Glutamatergic neuron (in vitro differentiated cells): ENCODE results near the gene MYO5A. TPM values are rescaled to one million over a fixed set of nuclear protein-coding genes. Genes with fewer than 3 reads are reported as not detected.
A peak's percentile ranks its signal among the peaks of the same experiment; 100 is the strongest.
"Not testable (repeated sequence)": the region's sequence is repeated elsewhere in the genome, so short reads cannot be mapped to it uniquely, and the experiment has no call there.

ENCODE experiments used
- DNase-seq: peaks from one replicate; pipeline ENCODE4 v3.0.0; 2022
- H3K27ac Mint-ChIP-seq: one replicate; pipeline ENCODE4 v1.8.0; 2020; ENCODE audit warnings: mild to moderate bottlenecking, mixed read lengths, inconsistent platforms; ENCODE audit not compliant: unreplicated experiment
- H3K27me3 Mint-ChIP-seq: one replicate; pipeline ENCODE4 v1.8.0; 2020; ENCODE audit warnings: mild to moderate bottlenecking, moderate library complexity, mixed read lengths, inconsistent platforms; ENCODE audit not compliant: unreplicated experiment
- H3K36me3 Mint-ChIP-seq: one replicate; pipeline ENCODE4 v1.8.0; 2020; ENCODE audit warnings: mild to moderate bottlenecking, mixed read lengths, inconsistent platforms; ENCODE audit not compliant: unreplicated experiment
- H3K4me1 Mint-ChIP-seq: one replicate; pipeline ENCODE4 v1.8.0; 2020; ENCODE audit warnings: mild to moderate bottlenecking, low read depth, mixed read lengths, inconsistent platforms; ENCODE audit not compliant: unreplicated experiment
- H3K4me3 Mint-ChIP-seq: one replicate; pipeline ENCODE4 v1.8.0; 2020; ENCODE audit warnings: mild to moderate bottlenecking, mixed read lengths, inconsistent platforms; ENCODE audit not compliant: unreplicated experiment
- H3K9me3 Mint-ChIP-seq: one replicate; pipeline ENCODE4 v1.8.0; 2020; ENCODE audit warnings: mild to moderate bottlenecking, moderate library complexity, mixed read lengths, inconsistent platforms; ENCODE audit not compliant: unreplicated experiment
- CTCF ChIP-seq: fragments of 200-600 bp; sonication (generic); IDR thresholded peaks from one replicate; pipeline ENCODE4 v1.5.0; 2021; ENCODE audit not compliant: partially characterized antibody, unreplicated experiment
- total RNA-seq: library from RNA; stranded (reverse); fragmentation: NEBNext Ultra II Directional; extraction: Animal tissue kit (Norgen Biotek cat#: 25700); gene quantifications from one replicate; pipeline ENCODE4 v1.2.1, GENCODE V29; 2021; ENCODE audit not compliant: unreplicated experiment

MYO5A gene
- total RNA-seq, 1 donor from 2014 or later = 61.0 TPM

GRCh38 chr15:52466134-52466701 is 62.5 kb downstream of the MYO5A start:
- TF ChIP-seq CTCF = no peak
- peaks cover 3% of the 10 kb centered on the region for H3K27me3 Mint-ChIP-seq
- no peak overlapping the region for H3K4me3 Mint-ChIP-seq
- peaks cover 1% of the 10 kb centered on the region for H3K9me3 Mint-ChIP-seq
- no peak for DNase-seq
- peaks cover 2% of the 10 kb centered on the region for H3K4me1 Mint-ChIP-seq
- H3K36me3 Mint-ChIP-seq = no peaks in the 10 kb centered on the region
- H3K27ac Mint-ChIP-seq = no peak overlapping the region

- peaks cover 2% of the 10 kb centered on the region for H3K4me1 Mint-ChIP-seq
- no peaks in the 10 kb centered on the region for H3K36me3 Mint-ChIP-seq
- no peak for DNase-seq
- peaks cover 6% of the 10 kb centered on the region for H3K27me3 Mint-ChIP-seq
- H3K9me3 Mint-ChIP-seq = peaks cover 5% of the 10 kb centered on the region
- TF ChIP-seq CTCF = no peak
- no peak overlapping the region for H3K4me3 Mint-ChIP-seq
- no peak overlapping the region for H3K27ac Mint-ChIP-seq
These were observed 64.2 kb downstream of the MYO5A start for GRCh38 chr15:52464478-52464877.

- H3K27ac Mint-ChIP-seq = no peak overlapping the region
These were observed 64.6 kb downstream of the MYO5A start for GRCh38 chr15:52464040-52464439.

GRCh38 chr15:52463638-52464037 is 65.0 kb downstream of the MYO5A start:
- TF ChIP-seq CTCF = no peak
- no peak for DNase-seq
- peaks cover 5% of the 10 kb centered on the region for H3K4me1 Mint-ChIP-seq
- no peaks in the 10 kb centered on the region for H3K36me3 Mint-ChIP-seq
- H3K4me3 Mint-ChIP-seq = no peak overlapping the region
- H3K27ac Mint-ChIP-seq = no peak overlapping the region
- peaks cover 6% of the 10 kb centered on the region for H3K27me3 Mint-ChIP-seq
- H3K9me3 Mint-ChIP-seq = peaks cover 8% of the 10 kb centered on the region

More at GRCh38 chr15:52464040-52464439, 64.6 kb downstream of the MYO5A start:
- Mint-ChIP-seq H3K4me1 (peaks cover 5% of the 10 kb centered on the region), H3K9me3 (peaks cover 8% of the 10 kb centered on the region), H3K36me3 (no peaks in the 10 kb centered on the region), H3K4me3 (no peak overlapping the region), H3K27me3 (peaks cover 6% of the 10 kb centered on the region)
- no peak for DNase-seq
- no peak for TF ChIP-seq CTCF

GRCh38 chr15:52462806-52463360 is 65.8 kb downstream of the MYO5A start:
- Mint-ChIP-seq H3K4me3 (no peak overlapping the region), H3K4me1 (peaks cover 5% of the 10 kb centered on the region), H3K27me3 (peaks cover 6% of the 10 kb centered on the region), H3K27ac (no peak overlapping the region), H3K36me3 (no peaks in the 10 kb centered on the region), H3K9me3 (peaks cover 8% of the 10 kb centered on the region)
- no peak for TF ChIP-seq CTCF
- no peak for DNase-seq

GRCh38 chr15:52459701-52460100 is 69.0 kb downstream of the MYO5A start:
- peaks cover 13% of the 10 kb centered on the region for H3K9me3 Mint-ChIP-seq
- not testable (repeated sequence) for H3K27me3 Mint-ChIP-seq, H3K36me3 Mint-ChIP-seq, H3K4me3 Mint-ChIP-seq, DNase-seq, H3K4me1 Mint-ChIP-seq
- H3K27ac Mint-ChIP-seq = peak overlapping the region; percentile 96

GRCh38 chr15:52459265-52459664 is 69.4 kb downstream of the MYO5A start:
- DNase-seq, H3K4me3 Mint-ChIP-seq, H3K36me3 Mint-ChIP-seq, H3K27me3 Mint-ChIP-seq, H3K4me1 Mint-ChIP-seq: not testable (repeated sequence)
- H3K9me3 Mint-ChIP-seq = peaks cover 13% of the 10 kb centered on the region
- peak overlapping the region; percentile 96 for H3K27ac Mint-ChIP-seq
